Transverse colon (tissue), 4 donors: ENCODE data around the gene UNC13C. TPM values are rescaled to one million over a fixed set of nuclear protein-coding genes. Genes with fewer than 3 reads are reported as not detected.

ENCODE experiments used
- DNase-seq: peaks from one replicate; pipeline ENCODE4 v3.0.0-alpha.2; 2019
- H3K27ac ChIP-seq, 4 donors: fragments of 200-600 bp; sonication (generic); 2 replicates each; pipeline ENCODE4 v1.5.1; 2016 to 2018; ENCODE audit warnings: inconsistent platforms in 4 of 4
- H3K27me3 ChIP-seq: fragments of 200-600 bp; sonication (generic); 2 replicates; pipeline ENCODE4 v1.5.1; 2017; ENCODE audit warnings: inconsistent platforms
- H3K36me3 ChIP-seq, 4 donors: fragments of 200-600 bp; sonication (generic); 2 replicates each; pipeline ENCODE4 v1.5.1; 2017 to 2019; ENCODE audit warnings: inconsistent platforms in 4 of 4
- H3K4me1 ChIP-seq, 4 donors: fragments of 200-600 bp; sonication (generic); 2 replicates each; pipeline ENCODE4 v1.5.1; 2017 to 2020; ENCODE audit warnings: inconsistent platforms in 4 of 4
- H3K4me3 ChIP-seq, 4 donors: fragments of 200-600 bp; sonication (generic); 1 replicate in 1 of 4; 2 replicates in 3 of 4; pipeline versions ENCODE4 v1.5.1 to v1.6.1; 2017 to 2019; ENCODE audit warnings: inconsistent platforms in 4 of 4
- H3K9me3 ChIP-seq, 2 donors: fragments of 200-600 bp; sonication (generic); 2 replicates each; pipeline ENCODE4 v1.5.1; 2017 to 2019; ENCODE audit warnings: inconsistent platforms in 2 of 2
- CTCF ChIP-seq, 5 experiments: fragments of 200-600 bp in 3 of 5; fragments of 450-650 bp in 2 of 5; sonication (generic) in 3 of 5; IDR thresholded peaks; 1 replicate in 2 of 5; 2 replicates in 3 of 5; pipeline ENCODE4 v1.5.1; 2016 to 2017; ENCODE audit warnings: antibody characterized with exemption in 5 of 5, inconsistent platforms in 3 of 5, mild to moderate bottlenecking in 2 of 5, moderate library complexity in 1 of 5
- EP300 ChIP-seq: sonication (generic); formaldehyde crosslinking; IDR thresholded peaks from one replicate; pipeline ENCODE4 v1.6.1; 2017; ENCODE audit warnings: antibody characterized with exemption, low read depth
- POLR2A ChIP-seq: fragments of 450-650 bp; IDR thresholded peaks from one replicate; pipeline ENCODE4 v1.6.1; 2016; ENCODE audit warnings: antibody characterized with exemption, mild to moderate bottlenecking, moderate library complexity
- POLR2AphosphoS5 ChIP-seq, 3 donors: sonication (generic); formaldehyde crosslinking; IDR thresholded peaks; one replicate each; pipeline ENCODE4 v1.6.1; 2016; ENCODE audit warnings: antibody characterized with exemption in 3 of 3
- WGBS, 2 donors: methylation state at CpG; one replicate each; pipeline ENCODE4 v1.1.5; 2018; ENCODE audit warnings: low coverage in 1 of 2; 5-methylcytosine and 5-hydroxymethylcytosine counted together
- in situ Hi-C, 4 donors: fragments of 200-750 bp; cut with MboI; loops; one replicate each; pipeline versions ENCODE4 v1.15.0 to v1.15.1; 2017; ENCODE audit warnings: low sequenced_read_pairs in 3 of 4, low pct_ligation_motif_present in 1 of 4, low pct_unique_long_range_greater_than_20kb in 1 of 4
- intact Hi-C: fragments of 100-400 bp; cut with DNase I; formaldehyde crosslinking; loops from one replicate; pipeline ENCODE4 v1.15.1; 2023; ENCODE audit warnings: low total_unique reads
- total RNA-seq, 4 donors: library from RNA; depleted of rRNA; stranded (reverse); fragments of >200 nt; gene quantifications; one replicate each; pipeline ENCODE4 v1.1.0, GENCODE V29; 2016

The UNC13C gene
- total RNA-seq, 4 donors from 2014 or later: 0.32 to 0.41 (median 0.40) TPM; not detected in 1

- peak; percentile 62 for DNase-seq
Observed at GRCh38 chr15:54659646-54660045, 681.4 kb downstream of the UNC13C start.

GRCh38 chr15:54660356-54660755 is 682.1 kb downstream of the UNC13C start:
- Histone ChIP-seq H3K36me3 (no peaks in the 10 kb centered on the region), H3K27ac (peak overlapping the region in 1 of 4 donors; percentile 30), H3K4me3 (no peak overlapping the region), H3K9me3 (no peaks in the 10 kb centered on the region), H3K4me1 (peaks cover 0 to 13% (median 5%) of the 10 kb centered on the region in 4 donors), H3K27me3 (no peaks in the 10 kb centered on the region)
- DNase-seq: no peak
- intact Hi-C loops (no loop called here), in situ Hi-C loops (no loop called here)
- WGBS, 2 donors: 57 to 65% methylated on average over 1 to 5 of the region's 5 CpGs
- TF ChIP-seq CTCF (IDR thresholded peaks at IDR 0.05) (no peak), EP300 (no peak), POLR2A (no peak), POLR2AphosphoS5 (IDR thresholded peaks at IDR 0.05) (no peak)

More at GRCh38 chr15:54659646-54660045, 681.4 kb downstream of the UNC13C start:
- no peak for TF ChIP-seq POLR2AphosphoS5 (IDR thresholded peaks at IDR 0.05)
- no peak for TF ChIP-seq EP300
- no peak for TF ChIP-seq CTCF (IDR thresholded peaks at IDR 0.05)
- TF ChIP-seq POLR2A: no peak
- 22 to 31% methylated on average over 2 of the region's 2 CpGs for WGBS, 2 donors
- intact Hi-C loops: no loop called here
- no peaks in the 10 kb centered on the region for H3K9me3 ChIP-seq
- no peaks in the 10 kb centered on the region for H3K27me3 ChIP-seq
- H3K4me1 ChIP-seq: peaks cover 0 to 13% (median 5%) of the 10 kb centered on the region in 4 donors
- H3K4me3 ChIP-seq: no peak overlapping the region
- in situ Hi-C loops: no loop called here
- no peaks in the 10 kb centered on the region for H3K36me3 ChIP-seq
- H3K27ac ChIP-seq: peak overlapping the region in 1 of 4 donors; percentile 30

GRCh38 chr15:54675241-54675640 is 697.0 kb downstream of the UNC13C start:
- Histone ChIP-seq H3K27me3 (no peaks in the 10 kb centered on the region), H3K27ac (no peak overlapping the region), H3K9me3 (no peaks in the 10 kb centered on the region), H3K36me3 (no peaks in the 10 kb centered on the region), H3K4me3 (no peak overlapping the region), H3K4me1 (no peaks in the 10 kb centered on the region)
- WGBS, 2 donors: 77 to 80% methylated on average over 1 of the region's 1 CpG
- TF ChIP-seq POLR2AphosphoS5 (IDR thresholded peaks at IDR 0.05) (no peak), EP300 (no peak), POLR2A (no peak), CTCF (IDR thresholded peaks at IDR 0.05) (no peak)
- no peak for DNase-seq
- intact Hi-C loops: no loop called here
- in situ Hi-C loops: no loop called here

- Histone ChIP-seq H3K27ac (no peak overlapping the region), H3K4me1 (no peaks in the 10 kb centered on the region), H3K36me3 (no peaks in the 10 kb centered on the region), H3K27me3 (no peaks in the 10 kb centered on the region), H3K4me3 (no peak overlapping the region), H3K9me3 (no peaks in the 10 kb centered on the region)
- in situ Hi-C loops: no loop called here
- no peak for DNase-seq
- TF ChIP-seq POLR2AphosphoS5 (IDR thresholded peaks at IDR 0.05): no peak
- no peak for TF ChIP-seq EP300
- no peak for TF ChIP-seq CTCF (IDR thresholded peaks at IDR 0.05)
- no peak for TF ChIP-seq POLR2A
- WGBS, 2 donors: 52 to 53% methylated on average over 2 of the region's 2 CpGs
- intact Hi-C loops: loop anchor here (10.0 kb wide), 1 partner anchor 217 kb away; no protein-coding TSS in a partner anchor
Observed at GRCh38 chr15:54681584-54681983, 703.3 kb downstream of the UNC13C start.

Other genes starting within 250 kb of the UNC13C start
- gene WDR72, start 218.8 kb upstream of the UNC13C start, total RNA-seq: under 1 TPM in 2 of 4 donors, not detected in 2; 0.14 to 0.16 TPM